HUES48 (cell line): ENCODE measurements around the gene CNTN6.

Experiments used
- H3K27ac ChIP-seq: one replicate; pipeline ENCODE4 v1.7.0; 2013; ENCODE audit warnings: low read depth, low read length, inconsistent platforms
- H3K27me3 ChIP-seq: 2 replicates; pipeline ENCODE4 v1.6.1; 2013; ENCODE audit warnings: mild to moderate bottlenecking, low read length; ENCODE audit not compliant: control insufficient read depth, insufficient read depth
- H3K36me3 ChIP-seq: 2 replicates; pipeline ENCODE4 v1.6.1; 2013; ENCODE audit warnings: low read length; ENCODE audit not compliant: control insufficient read depth, insufficient read depth
- H3K4me1 ChIP-seq: 2 replicates; pipeline ENCODE4 v1.6.1; 2013; ENCODE audit warnings: mild to moderate bottlenecking, low read length; ENCODE audit not compliant: control insufficient read depth, insufficient read depth
- H3K4me3 ChIP-seq: 2 replicates; pipeline ENCODE4 v1.5.1; 2013; ENCODE audit warnings: mild to moderate bottlenecking, low read depth, low read length
- H3K9ac ChIP-seq: 2 replicates; pipeline ENCODE4 v1.6.1; 2013; ENCODE audit warnings: mild to moderate bottlenecking, low read depth, low read length, moderate library complexity
- H3K9me3 ChIP-seq: 2 replicates; pipeline ENCODE4 v1.6.1; 2013; ENCODE audit warnings: low read length; ENCODE audit not compliant: control insufficient read depth, insufficient read depth

CNTN6 gene

GRCh38 chr3:1272546-1273265 is 179.9 kb downstream of the CNTN6 start:
- Histone ChIP-seq H3K9me3 (no peaks in the 10 kb centered on the region), H3K4me1 (no peaks in the 10 kb centered on the region), H3K4me3 (no peak overlapping the region), H3K36me3 (no peaks in the 10 kb centered on the region), H3K27ac (no peak overlapping the region), H3K9ac (no peak overlapping the region), H3K27me3 (no peaks in the 10 kb centered on the region)

- no peak overlapping the region for H3K9ac ChIP-seq
- H3K4me1 ChIP-seq: no peaks in the 10 kb centered on the region
- no peak overlapping the region for H3K4me3 ChIP-seq
- no peak overlapping the region for H3K27ac ChIP-seq
- no peaks in the 10 kb centered on the region for H3K36me3 ChIP-seq
- H3K27me3 ChIP-seq: no peaks in the 10 kb centered on the region
- H3K9me3 ChIP-seq: no peaks in the 10 kb centered on the region
These were observed 182.7 kb downstream of the CNTN6 start for GRCh38 chr3:1275495-1275894.

GRCh38 chr3:1287815-1288214 is 195.0 kb downstream of the CNTN6 start:
- Histone ChIP-seq H3K9me3 (no peaks in the 10 kb centered on the region), H3K36me3 (no peaks in the 10 kb centered on the region), H3K9ac (no peak overlapping the region), H3K4me3 (no peak overlapping the region), H3K4me1 (peaks cover 26% of the 10 kb centered on the region), H3K27ac (no peak overlapping the region), H3K27me3 (no peaks in the 10 kb centered on the region)

GRCh38 chr3:1288805-1289494 is 196.1 kb downstream of the CNTN6 start:
- Histone ChIP-seq H3K27ac (no peak overlapping the region), H3K4me3 (no peak overlapping the region), H3K36me3 (no peaks in the 10 kb centered on the region), H3K27me3 (no peaks in the 10 kb centered on the region), H3K9me3 (no peaks in the 10 kb centered on the region), H3K4me1 (peaks cover 34% of the 10 kb centered on the region), H3K9ac (no peak overlapping the region)

- peak overlapping the region; percentile 69 for H3K27ac ChIP-seq
- no peak overlapping the region; the same call in 1 of the 2 replicates for H3K4me3 ChIP-seq
- no peaks in the 10 kb centered on the region for H3K36me3 ChIP-seq
- H3K9me3 ChIP-seq: no peaks in the 10 kb centered on the region; the same call in 1 of the 2 replicates
- H3K4me1 ChIP-seq: peaks cover 34% of the 10 kb centered on the region
- no peak overlapping the region for H3K9ac ChIP-seq
- H3K27me3 ChIP-seq: no peaks in the 10 kb centered on the region
These were observed 199.8 kb downstream of the CNTN6 start for GRCh38 chr3:1292571-1293071.

- Histone ChIP-seq H3K27ac (no peak overlapping the region), H3K9ac (no peak overlapping the region), H3K27me3 (no peaks in the 10 kb centered on the region), H3K36me3 (no peaks in the 10 kb centered on the region), H3K4me3 (no peak overlapping the region), H3K9me3 (no peaks in the 10 kb centered on the region; the same call in 1 of the 2 replicates), H3K4me1 (peaks cover 38% of the 10 kb centered on the region)
These were observed 201.8 kb downstream of the CNTN6 start for GRCh38 chr3:1294586-1294985.

- Histone ChIP-seq H3K36me3 (no peaks in the 10 kb centered on the region), H3K4me3 (no peak overlapping the region), H3K9ac (no peak overlapping the region), H3K4me1 (0 out of 2 replicates have a peak, but pooled peaks cover 4% of the 10 kb centered on the region), H3K9me3 (no peaks in the 10 kb centered on the region), H3K27me3 (no peaks in the 10 kb centered on the region), H3K27ac (no peak overlapping the region)
These were observed 225.6 kb downstream of the CNTN6 start for GRCh38 chr3:1318296-1319005.

GRCh38 chr3:1326546-1326945 is 233.7 kb downstream of the CNTN6 start:
- Histone ChIP-seq H3K27me3 (no peaks in the 10 kb centered on the region), H3K9me3 (no peaks in the 10 kb centered on the region), H3K27ac (no peak overlapping the region), H3K9ac (no peak overlapping the region), H3K4me1 (no peaks in the 10 kb centered on the region), H3K4me3 (no peak overlapping the region), H3K36me3 (no peaks in the 10 kb centered on the region)

GRCh38 chr3:1330107-1330506 is 237.3 kb downstream of the CNTN6 start:
- H3K27me3 ChIP-seq: no peaks in the 10 kb centered on the region

GRCh38 chr3:1346386-1346785 is 253.6 kb downstream of the CNTN6 start:
- Histone ChIP-seq H3K4me1 (peaks cover 5% of the 10 kb centered on the region), H3K4me3 (no peak overlapping the region), H3K27me3 (no peaks in the 10 kb centered on the region), H3K9me3 (no peaks in the 10 kb centered on the region), H3K27ac (no peak overlapping the region), H3K36me3 (no peaks in the 10 kb centered on the region), H3K9ac (no peak overlapping the region)

More at GRCh38 chr3:1330107-1330506, 237.3 kb downstream of the CNTN6 start:
- Histone ChIP-seq H3K4me3 (no peak overlapping the region), H3K9ac (no peak overlapping the region), H3K4me1 (no peaks in the 10 kb centered on the region), H3K9me3 (no peaks in the 10 kb centered on the region), H3K36me3 (no peaks in the 10 kb centered on the region), H3K27ac (no peak overlapping the region)

GRCh38 chr3:1348547-1348946 is 255.7 kb downstream of the CNTN6 start:
- Histone ChIP-seq H3K27me3 (no peaks in the 10 kb centered on the region), H3K4me3 (no peak overlapping the region), H3K9ac (no peak overlapping the region), H3K27ac (no peak overlapping the region), H3K36me3 (no peaks in the 10 kb centered on the region), H3K9me3 (no peaks in the 10 kb centered on the region), H3K4me1 (no peaks in the 10 kb centered on the region)
